AG09319 (cell line): ENCODE data around the gene PHF14.

Experiments
- DNase-seq: peaks from one replicate; pipeline ENCODE4 v3.0.0-alpha.2; 2010; ENCODE audit warnings: low read depth; ENCODE audit errors: extremely low read depth
- TF ChIP-seq, protein P1 (sequence below): IDR thresholded peaks from 2 replicates; pipeline ENCODE4 v1.5.1; 2011; ENCODE audit warnings: low read depth, mild to moderate bottlenecking, inconsistent platforms, low read length, moderate library complexity

PHF14 gene

DNA sequence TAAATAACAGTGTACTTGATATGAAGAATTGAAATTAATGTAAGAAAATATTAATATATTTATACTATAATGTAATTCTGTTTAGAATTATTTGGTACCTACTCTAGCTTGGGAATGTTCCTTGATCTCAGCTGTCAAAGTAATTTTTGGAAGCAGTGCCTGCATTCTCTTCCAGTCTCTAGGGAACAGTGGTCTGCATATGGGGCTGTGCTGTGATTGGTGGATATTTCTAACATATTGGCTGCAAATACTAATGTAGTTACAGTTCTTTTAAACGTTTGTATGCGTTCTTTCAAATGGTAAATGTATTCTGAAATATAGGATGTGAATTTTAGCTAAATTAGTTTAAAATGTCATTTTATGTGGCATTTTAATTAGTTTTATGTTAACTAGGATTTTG is 87.2 kb downstream of the PHF14 start:
- DNase-seq: no peak
- TF ChIP-seq, protein P1, sequence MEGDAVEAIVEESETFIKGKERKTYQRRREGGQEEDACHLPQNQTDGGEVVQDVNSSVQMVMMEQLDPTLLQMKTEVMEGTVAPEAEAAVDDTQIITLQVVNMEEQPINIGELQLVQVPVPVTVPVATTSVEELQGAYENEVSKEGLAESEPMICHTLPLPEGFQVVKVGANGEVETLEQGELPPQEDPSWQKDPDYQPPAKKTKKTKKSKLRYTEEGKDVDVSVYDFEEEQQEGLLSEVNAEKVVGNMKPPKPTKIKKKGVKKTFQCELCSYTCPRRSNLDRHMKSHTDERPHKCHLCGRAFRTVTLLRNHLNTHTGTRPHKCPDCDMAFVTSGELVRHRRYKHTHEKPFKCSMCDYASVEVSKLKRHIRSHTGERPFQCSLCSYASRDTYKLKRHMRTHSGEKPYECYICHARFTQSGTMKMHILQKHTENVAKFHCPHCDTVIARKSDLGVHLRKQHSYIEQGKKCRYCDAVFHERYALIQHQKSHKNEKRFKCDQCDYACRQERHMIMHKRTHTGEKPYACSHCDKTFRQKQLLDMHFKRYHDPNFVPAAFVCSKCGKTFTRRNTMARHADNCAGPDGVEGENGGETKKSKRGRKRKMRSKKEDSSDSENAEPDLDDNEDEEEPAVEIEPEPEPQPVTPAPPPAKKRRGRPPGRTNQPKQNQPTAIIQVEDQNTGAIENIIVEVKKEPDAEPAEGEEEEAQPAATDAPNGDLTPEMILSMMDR: no peak

DNA sequence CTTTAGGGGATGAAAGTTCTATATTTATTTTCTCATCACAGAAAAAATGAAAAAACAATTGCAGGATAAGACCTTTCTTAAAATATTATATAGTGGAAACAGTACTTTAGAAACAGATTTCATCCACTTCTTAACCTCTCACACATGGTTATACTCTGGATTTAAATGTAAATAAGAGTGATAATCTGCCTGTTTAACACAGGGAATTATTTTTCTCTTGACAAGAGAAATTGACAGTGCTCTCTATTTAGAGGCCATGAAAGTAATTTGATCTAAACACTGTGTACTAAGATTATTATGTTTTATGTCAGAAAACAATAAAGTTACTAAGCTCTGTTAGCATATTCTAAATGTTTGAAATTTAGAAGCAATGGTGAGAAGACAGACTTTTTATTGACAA is 88.4 kb downstream of the PHF14 start:
- TF ChIP-seq, protein P1: no peak
- no peak for DNase-seq

DNA sequence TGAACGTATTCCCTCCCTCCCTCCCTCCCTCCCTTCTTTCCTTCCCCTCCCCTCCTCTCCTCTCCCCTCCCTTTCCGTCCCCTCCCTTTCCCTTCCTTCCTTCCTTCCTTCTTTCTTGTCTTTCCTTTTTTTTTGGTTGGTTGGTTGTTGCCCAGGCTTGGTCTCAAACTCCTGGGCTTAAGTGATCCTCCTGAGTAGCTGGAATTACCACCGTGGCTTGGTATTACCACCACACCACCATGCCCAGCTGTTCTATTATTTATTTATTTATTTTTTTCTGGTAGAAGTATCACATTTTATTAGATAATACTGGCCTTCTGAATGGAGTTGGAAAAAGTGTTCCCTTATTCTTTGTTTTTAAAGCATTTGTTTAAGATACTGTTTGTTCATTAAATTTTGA is 95.9 kb downstream of the PHF14 start:
- TF ChIP-seq, protein P1: no peak
- DNase-seq: no peak

DNA sequence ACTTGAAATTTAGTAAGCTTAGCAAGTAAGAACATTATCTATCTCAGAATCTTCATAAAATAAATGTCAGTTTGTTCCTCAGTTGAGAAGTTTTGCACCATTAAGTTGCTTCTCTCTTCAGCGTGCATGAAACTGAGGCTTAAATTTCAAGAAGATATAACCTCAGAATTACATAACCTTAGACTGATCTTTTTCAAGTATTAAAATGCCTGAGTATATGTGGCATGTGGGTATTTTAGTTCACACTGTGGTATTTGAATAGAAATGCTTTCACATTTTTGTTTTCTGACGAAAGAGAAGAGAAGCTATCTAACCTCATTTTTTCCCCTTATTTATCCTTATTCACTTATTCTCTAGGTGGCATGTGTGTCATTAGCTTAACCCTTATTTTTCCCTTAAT is 104.1 kb downstream of the PHF14 start:
- TF ChIP-seq, protein P1: no peak
- no peak for DNase-seq

DNA sequence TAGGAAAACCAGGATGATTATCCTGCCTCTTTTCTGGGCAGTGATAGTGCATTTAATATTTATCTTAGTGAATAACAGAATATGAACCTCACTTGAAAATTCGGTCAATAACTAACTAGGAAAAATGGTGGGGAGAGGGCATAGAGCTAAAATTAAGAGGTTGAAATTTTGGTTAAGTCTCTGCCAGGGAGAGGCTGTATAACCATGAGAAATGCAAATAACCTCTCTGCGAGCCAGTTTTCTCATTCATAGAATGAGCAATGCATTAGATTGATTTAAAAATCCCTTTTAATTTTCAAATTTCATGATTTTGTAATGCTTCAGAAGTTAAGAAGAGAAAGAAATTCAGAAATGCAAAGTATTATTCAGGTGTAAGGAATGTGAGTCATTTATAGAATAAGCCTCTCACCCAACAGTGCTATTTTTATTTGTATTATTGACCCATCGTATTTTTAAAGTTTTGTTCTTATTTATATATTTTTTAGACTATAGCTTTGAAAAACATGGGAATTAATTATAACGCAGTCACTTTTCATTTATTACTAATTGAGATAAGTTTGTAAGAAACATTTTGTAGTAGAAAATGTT is 104.7 kb downstream of the PHF14 start:
- TF ChIP-seq, protein P1: no peak
- no peak for DNase-seq

- no peak for DNase-seq
These were observed 106.2 kb downstream of the PHF14 start for GRCh38 chr7:11079907-11080306.

DNA sequence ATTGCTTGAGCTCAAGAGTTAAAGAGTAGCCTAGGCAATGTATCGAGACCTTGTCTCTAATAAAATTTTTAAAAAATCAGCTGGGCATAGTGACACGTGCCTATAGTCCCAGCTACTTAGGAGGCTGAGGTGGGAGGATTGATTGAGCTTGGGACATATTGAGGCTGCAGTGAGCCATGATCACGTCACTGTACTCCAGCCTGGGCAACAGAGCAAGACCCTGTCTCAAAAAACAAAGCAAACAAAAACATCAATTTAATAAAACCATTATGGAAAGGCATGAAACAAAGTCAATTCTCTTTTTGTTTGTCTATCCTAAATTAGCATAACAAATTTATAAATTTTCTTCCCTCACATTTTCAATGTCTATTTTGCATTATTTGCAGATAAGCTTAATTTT is 108.4 kb downstream of the PHF14 start:
- DNase-seq: no peak
- TF ChIP-seq, protein P1: no peak

More at GRCh38 chr7:11079907-11080306, 106.2 kb downstream of the PHF14 start:
- TF ChIP-seq, protein P1: no peak
